GM12891 (cell line): ENCODE data around the gene NKX1-2.

Experiments
- DNase-seq: peaks from one replicate; pipeline ENCODE4 v3.0.0; 2011; ENCODE audit warnings: low spot score; ENCODE audit not compliant: insufficient read length
- FAIRE-seq: peaks from 2 replicates; lab custom pipeline; 2011; peaks lifted over from hg19 to GRCh38; lab: Jason Lieb, UNC
- PAX5 ChIP-seq: IDR thresholded peaks from 2 replicates; pipeline ENCODE4 v1.6.1; 2011; ENCODE audit warnings: low read length, moderate library complexity, mild to moderate bottlenecking; ENCODE audit not compliant: insufficient read depth, severe bottlenecking
- POLR2A ChIP-seq: IDR thresholded peaks from 2 replicates; pipeline ENCODE4 v1.6.1; 2011; ENCODE audit warnings: low read depth, low read length, control low read depth
- POLR2AphosphoS5 ChIP-seq: IDR thresholded peaks from 2 replicates; pipeline ENCODE4 v1.6.1; 2011; ENCODE audit warnings: low read depth, low read length, control low read depth
- POU2F2 ChIP-seq: IDR thresholded peaks from 2 replicates; pipeline ENCODE4 v1.6.1; 2011; ENCODE audit warnings: low read depth, mild to moderate bottlenecking, control low read depth, low read length, moderate library complexity
- SPI1 ChIP-seq: IDR thresholded peaks from 2 replicates; pipeline ENCODE4 v1.6.1; 2011; ENCODE audit warnings: low read depth, low read length, control low read depth
- TAF1 ChIP-seq: IDR thresholded peaks from 2 replicates; pipeline ENCODE4 v1.6.1; 2011; ENCODE audit warnings: low read depth, low read length, control low read depth

The NKX1-2 gene

DNA sequence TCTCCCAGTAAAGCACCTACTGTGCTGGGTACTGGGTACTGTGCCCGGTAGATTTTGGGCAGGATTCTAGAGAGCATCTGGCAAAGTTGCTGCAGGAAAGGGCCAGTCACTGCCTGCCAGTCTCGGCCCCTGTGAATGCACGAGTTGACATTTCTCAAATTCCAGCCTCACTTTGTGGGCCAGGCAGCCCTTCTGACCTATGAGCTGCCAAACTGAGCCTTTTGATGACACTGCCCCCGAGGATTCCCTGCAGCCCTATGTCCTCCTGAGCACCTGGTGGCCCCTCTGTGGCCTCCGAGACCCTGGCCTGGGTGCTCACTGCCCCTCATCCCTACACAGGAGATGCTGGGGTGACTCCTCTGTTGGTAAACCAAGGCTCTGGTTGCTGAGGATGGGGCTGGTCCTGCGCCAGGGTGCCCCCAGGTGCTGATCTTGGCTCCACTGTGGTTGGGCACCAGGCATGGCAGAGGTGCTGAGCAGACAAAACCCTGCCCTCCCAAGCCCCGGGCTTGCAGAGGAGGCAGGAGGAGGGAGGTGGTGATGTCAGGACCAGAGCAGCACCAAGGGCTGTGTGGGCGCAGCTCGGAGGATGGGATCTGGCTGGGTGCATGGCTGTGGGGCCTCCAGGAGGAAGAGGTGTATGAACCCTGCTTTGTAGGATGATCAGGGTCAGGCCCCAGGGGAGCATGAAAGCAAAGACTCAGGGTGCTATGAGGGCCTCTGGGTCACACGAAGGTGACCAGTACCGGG lies 28.0 kb upstream of the NKX1-2 start:
- no peak for TF ChIP-seq POLR2AphosphoS5
- no peak for TF ChIP-seq POLR2A
- TF ChIP-seq PAX5, result no peak
- TF ChIP-seq SPI1, result no peak
- no peak for TF ChIP-seq TAF1
- DNase-seq (no peak), FAIRE-seq (no peak)

DNA sequence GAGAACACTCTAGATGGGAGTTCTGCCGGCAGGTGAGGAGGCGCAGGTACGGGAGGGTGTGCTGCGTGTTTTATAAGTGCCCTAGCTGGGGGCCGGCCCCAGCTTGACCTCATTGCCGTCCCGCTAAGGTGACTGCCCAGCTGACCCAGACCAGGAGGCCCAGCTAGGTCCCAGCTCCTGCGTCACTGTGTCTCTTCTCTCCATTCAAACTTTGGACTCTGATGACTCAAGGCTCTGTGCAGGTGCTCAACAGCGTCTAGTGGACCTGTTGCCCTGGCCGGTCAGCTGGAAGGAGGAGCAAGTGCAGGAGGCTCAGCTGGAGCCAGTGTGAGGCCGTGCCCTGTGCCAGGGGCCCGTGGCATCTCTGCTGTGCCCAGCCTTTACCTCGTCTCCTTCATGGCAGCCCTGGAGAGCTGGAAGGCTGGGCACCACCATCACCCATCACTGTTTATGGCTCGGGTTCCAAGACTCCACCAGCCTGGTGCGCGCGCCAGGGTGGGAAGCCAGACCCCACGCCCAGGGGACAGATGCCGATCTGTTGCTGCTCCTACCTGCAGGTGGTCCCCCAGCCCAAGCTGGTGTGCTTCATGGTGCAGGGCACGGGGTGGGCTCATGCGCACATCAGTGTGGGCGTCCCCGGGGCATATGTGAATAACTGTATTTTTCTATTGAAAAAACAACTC lies 26.3 kb upstream of the NKX1-2 start:
- FAIRE-seq (no peak), DNase-seq (no peak)
- TF ChIP-seq PAX5 (no peak), SPI1 (no peak)

GRCh38 chr10:124474514-124475070 lies 24.8 kb upstream of the NKX1-2 start:
- DNase-seq (no peak), FAIRE-seq (no peak)
- no peak for TF ChIP-seq POLR2AphosphoS5
- TF ChIP-seq TAF1, result no peak
- TF ChIP-seq SPI1, result no peak
- TF ChIP-seq PAX5, result no peak
- no peak for TF ChIP-seq POU2F2
- no peak for TF ChIP-seq POLR2A

DNA sequence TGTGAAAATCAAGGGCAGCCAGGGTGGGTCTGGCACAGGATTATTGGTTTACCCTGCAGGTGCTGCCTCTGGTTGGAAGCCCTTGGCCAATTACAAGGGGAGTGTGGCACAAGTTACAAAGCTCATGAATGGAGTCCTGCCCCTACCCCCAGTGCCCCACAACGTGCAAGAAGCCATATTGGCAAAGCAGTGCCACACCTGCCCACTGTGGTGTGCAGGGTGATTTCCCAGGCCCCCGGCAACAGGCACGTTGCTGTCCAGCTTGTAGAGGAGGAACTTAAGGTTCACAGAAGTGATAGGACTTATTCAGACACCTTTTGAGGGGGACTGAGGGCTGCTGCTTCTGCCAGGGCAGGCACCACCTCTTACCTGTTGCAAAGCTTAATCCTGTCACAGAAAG lies 23.2 kb upstream of the NKX1-2 start:
- DNase-seq, result no peak
- TF ChIP-seq PAX5 (no peak), POLR2AphosphoS5 (no peak), POLR2A (no peak), SPI1 (no peak), POU2F2 (no peak), TAF1 (no peak)
- FAIRE-seq, result no peak

DNA sequence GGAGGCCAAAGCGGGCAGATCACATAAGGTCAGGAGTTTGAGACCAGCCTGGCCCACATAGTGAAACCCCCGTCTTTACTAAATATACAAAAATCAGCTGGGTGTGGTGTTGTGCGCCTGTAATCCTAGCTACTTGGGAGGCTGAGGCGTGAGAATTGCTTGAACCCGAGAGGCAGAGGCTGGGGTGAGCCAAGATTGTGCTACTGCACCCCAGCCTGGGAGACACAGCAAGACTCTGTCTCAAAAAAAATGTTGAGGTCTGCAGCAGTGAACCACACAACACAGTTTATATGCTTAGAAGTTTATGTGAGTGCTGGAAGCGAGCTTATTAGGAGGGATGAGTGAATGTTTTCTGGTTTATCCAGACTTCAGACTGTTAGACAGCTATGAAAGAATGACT lies 22.2 kb upstream of the NKX1-2 start:
- no peak for FAIRE-seq
- no peak for DNase-seq
- TF ChIP-seq SPI1 (no peak), TAF1 (no peak), POLR2A (no peak), POLR2AphosphoS5 (no peak), PAX5 (no peak), POU2F2 (no peak)

DNA sequence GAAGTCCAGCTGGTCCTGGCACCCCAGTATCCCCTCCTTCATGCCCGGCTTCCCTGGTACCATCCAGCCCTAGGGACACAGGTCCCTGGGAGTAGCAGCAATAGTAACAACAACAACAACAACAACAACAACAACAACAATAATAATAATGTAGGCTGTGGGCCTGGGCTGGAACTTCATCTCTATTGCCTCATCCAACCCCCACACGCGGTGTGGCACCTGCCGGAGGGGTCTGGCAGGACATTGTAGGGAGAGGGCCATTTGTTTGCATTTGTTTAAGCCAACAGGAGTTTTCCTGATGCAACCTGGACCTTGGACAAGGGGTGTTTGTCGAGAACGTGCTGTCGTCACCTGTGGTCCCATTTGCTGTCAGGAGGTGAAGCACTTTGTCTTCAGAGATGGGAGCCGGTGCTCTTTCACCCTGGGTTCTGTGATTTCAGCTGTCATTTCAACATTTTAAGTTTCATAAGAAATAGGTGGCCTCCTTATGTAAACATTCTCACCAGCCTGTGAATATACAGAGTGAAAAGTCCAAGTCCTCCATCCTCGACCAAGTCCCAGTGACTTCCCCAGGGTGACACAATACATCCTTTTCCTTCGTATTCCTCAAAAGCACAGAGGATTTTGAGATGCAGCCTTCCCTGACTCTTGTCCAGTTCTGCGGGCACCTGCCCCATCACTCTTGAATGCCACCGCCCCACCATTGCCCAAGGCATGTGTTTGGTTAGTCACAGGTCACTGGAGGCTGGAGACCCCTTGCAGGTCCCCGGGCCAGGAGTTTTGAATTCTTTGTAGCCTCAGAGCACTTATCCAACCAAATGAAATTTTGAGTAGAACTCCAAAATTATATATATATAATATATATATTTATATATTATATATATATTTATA lies 21.0 kb upstream of the NKX1-2 start:
- DNase-seq (no peak), FAIRE-seq (no peak)
- no peak for TF ChIP-seq PAX5

DNA sequence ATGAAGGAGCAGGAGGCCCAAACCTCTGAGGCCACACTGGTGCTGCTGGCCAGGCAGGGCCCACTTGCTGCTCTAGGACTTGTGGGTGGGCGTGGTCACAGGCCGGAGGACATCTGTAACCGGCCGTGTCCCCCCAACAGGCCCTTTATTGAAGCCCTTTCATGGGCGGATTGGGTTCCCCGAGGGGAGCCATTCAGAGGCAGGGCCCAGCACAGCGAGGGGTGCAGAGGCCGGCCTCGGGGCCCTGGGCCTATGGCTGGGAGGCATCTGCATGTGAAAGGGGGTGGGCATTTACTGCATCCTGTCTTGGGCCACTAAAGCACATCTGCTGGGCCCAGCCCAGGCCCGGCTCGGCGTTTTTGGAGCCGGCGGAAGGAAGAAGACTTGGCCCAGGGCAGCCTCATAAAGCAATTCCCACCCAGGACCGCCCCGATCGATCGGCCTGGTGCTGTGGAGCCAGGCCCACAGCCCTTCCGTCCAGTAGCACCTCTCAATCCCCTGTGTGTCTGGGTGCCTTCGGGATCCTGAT lies 20.2 kb upstream of the NKX1-2 start:
- DNase-seq (no peak), FAIRE-seq (no peak)
- TF ChIP-seq SPI1, result no peak
- TF ChIP-seq POLR2AphosphoS5, result no peak
- no peak for TF ChIP-seq PAX5
- no peak for TF ChIP-seq TAF1
- TF ChIP-seq POLR2A, result no peak
- no peak for TF ChIP-seq POU2F2

DNA sequence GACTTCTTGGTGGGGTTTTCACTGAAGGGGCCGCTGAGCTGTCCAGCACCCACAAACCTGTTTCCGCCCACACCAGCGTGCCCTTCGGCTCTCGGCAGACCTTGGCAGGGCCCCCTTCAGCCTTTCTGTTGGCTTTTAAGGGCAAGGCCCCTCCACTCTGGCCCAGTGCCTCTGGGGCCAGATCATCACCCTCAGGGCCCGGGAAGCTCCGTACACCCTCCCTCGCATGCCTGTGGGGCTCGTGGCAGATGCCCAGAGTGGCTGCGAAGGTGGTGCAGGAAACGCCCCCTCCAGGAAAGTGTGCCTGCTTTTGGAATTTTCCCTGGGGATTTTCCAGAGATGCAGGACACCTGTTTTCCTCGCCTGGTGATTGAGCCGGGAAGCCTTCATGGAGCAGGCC lies 18.8 kb upstream of the NKX1-2 start:
- TF ChIP-seq PAX5, result no peak
- no peak for TF ChIP-seq TAF1
- TF ChIP-seq POU2F2, result no peak
- no peak for TF ChIP-seq SPI1
- TF ChIP-seq POLR2A, result no peak
- no peak for TF ChIP-seq POLR2AphosphoS5
- DNase-seq (no peak), FAIRE-seq (no peak)

DNA sequence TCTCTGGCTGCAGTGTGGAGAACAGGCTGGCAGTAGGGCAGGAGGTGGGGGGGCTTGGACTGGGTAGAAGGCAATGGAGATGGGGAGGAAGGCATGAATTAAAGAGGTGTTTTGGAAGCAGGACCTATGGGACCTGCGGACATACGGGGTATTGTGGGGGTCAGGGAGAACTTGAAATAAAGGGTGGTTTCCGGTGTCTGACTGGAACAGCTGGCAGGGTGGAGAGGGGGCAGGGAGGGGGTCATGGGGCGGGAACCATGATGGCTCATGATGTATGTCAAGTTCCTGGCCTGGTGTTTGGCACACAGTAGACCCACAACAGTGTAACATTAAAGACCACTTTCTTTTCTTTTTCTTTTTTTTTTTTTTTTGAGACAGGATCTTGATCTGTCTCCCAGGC lies 17.3 kb upstream of the NKX1-2 start:
- DNase-seq (no peak), FAIRE-seq (no peak)
- TF ChIP-seq POLR2A, result no peak
- TF ChIP-seq PAX5, result no peak
- no peak for TF ChIP-seq POU2F2
- no peak for TF ChIP-seq SPI1
- no peak for TF ChIP-seq TAF1
- TF ChIP-seq POLR2AphosphoS5, result no peak
